HCT116 (cell line): ENCODE measurements around the gene AKAP14. TPM values are rescaled to one million over a fixed set of nuclear protein-coding genes. Genes with fewer than 3 reads are reported as not detected.
"Not testable (repeated sequence)": the region's sequence is repeated elsewhere in the genome, so short reads cannot be mapped to it uniquely, and the experiment has no call there.

Experiments used
- ATAC-seq: fragments of 200-7000 bp; cut with Tn5 transposase; 2 replicates; pipeline ENCODE4 v1.9.1; 2020; ENCODE audit warnings: mild to moderate bottlenecking, moderate library complexity
- BruUV-seq: library from RNA; stranded (reverse); fragments of 400-500 nt; replicated peaks from 2 replicates; lab custom pipeline; 2021; lab: Mats Ljungman, UMichigan
- CTCF ChIA-PET: fragments of 300-600 bp; sonication (Branson Sonifier 250); formaldehyde crosslinking; loops from one replicate; lab custom pipeline; 2021; ENCODE audit warnings: antibody characterized with exemption; lab: Charles Lee
- POLR2A ChIA-PET: fragments of 300-600, 350-600 bp; sonication (Branson Sonifier 250); formaldehyde crosslinking; loops from one replicate; lab custom pipeline; 2021; ENCODE audit warnings: antibody characterized with exemption; lab: Charles Lee
- RAD21 ChIA-PET, 2 experiments: fragments of 300-600 bp; sonication (Branson Sonifier 250); formaldehyde crosslinking; loops; one replicate each; lab custom pipeline; 2023; ENCODE audit warnings: low total read pairs in 2 of 2; ENCODE audit not compliant: uncharacterized antibody in 2 of 2, unreplicated experiment in 2 of 2, low non-redundant PET in 1 of 2; lab: Charles Lee
- DNase-seq: peaks from one replicate; pipeline ENCODE4 v3.0.0-alpha.2; 2010; ENCODE audit warnings: low read depth, low spot score
- H2AFZ ChIP-seq: fragments of 200-600 bp; shearing (Covaris generic), sonication (generic); 2 replicates; pipeline ENCODE4 v1.6.1; 2017; ENCODE audit warnings: low read depth, mixed run types, mixed read lengths, antibody characterized with exemption, low read length; ENCODE audit not compliant: poor library complexity, severe bottlenecking
- H3K27ac ChIP-seq: 2 replicates; pipeline ENCODE4 v1.5.1; 2012; ENCODE audit warnings: low read depth, low read length
- H3K27me3 ChIP-seq: fragments of 200-600 bp; sonication (generic); 2 replicates; pipeline ENCODE4 v1.6.1; 2016; ENCODE audit warnings: mixed run types, low read length, mixed read lengths; ENCODE audit not compliant: insufficient read depth
- H3K36me3 ChIP-seq, 2 experiments: fragments of 200-500 bp in 1 of 2; fragments of 200-600 bp in 1 of 2; sonication (Bioruptor generic) in 1 of 2; sonication (generic) in 1 of 2; 2 replicates each; pipeline versions ENCODE4 v1.5.1 to v1.6.1; 2014 to 2016; ENCODE audit warnings: low read length in 2 of 2, inconsistent platforms in 1 of 2, mixed read lengths in 1 of 2, mixed run types in 1 of 2; ENCODE audit not compliant: insufficient read depth in 2 of 2, control insufficient read depth in 1 of 2
- H3K4me1 ChIP-seq, 2 experiments: fragments of 200-600 bp in 1 of 2; sonication (generic) in 1 of 2; 2 replicates each; pipeline versions ENCODE4 v1.5.1 to v1.6.1; 2012 to 2017; ENCODE audit warnings: low read length in 2 of 2, inconsistent platforms in 1 of 2, mild to moderate bottlenecking in 1 of 2, mixed read lengths in 1 of 2, mixed run types in 1 of 2, moderate library complexity in 1 of 2; ENCODE audit not compliant: insufficient read depth in 2 of 2, control insufficient read depth in 1 of 2
- H3K4me2 ChIP-seq: fragments of 200-600 bp; sonication (generic); 2 replicates; pipeline ENCODE4 v1.6.1; 2017; ENCODE audit warnings: mixed run types, low read length, mixed read lengths
- H3K4me3 ChIP-seq, 2 experiments: fragments of 200-600 bp in 1 of 2; sonication (generic) in 1 of 2; replicated peaks in 1 of 2; 2 replicates each; pipeline ENCODE4 v1.5.1; 2011 to 2016; ENCODE audit warnings: low read length in 2 of 2, control low read depth in 1 of 2, low read depth in 1 of 2, mild to moderate bottlenecking in 1 of 2, mixed read lengths in 1 of 2, mixed run types in 1 of 2
- H3K79me2 ChIP-seq: fragments of 200-600 bp; sonication (generic); 2 replicates; pipeline ENCODE4 v1.6.1; 2017; ENCODE audit warnings: mild to moderate bottlenecking, mixed run types, low read length, moderate library complexity, mixed read lengths; ENCODE audit not compliant: insufficient read depth
- H3K9ac ChIP-seq: fragments of 200-600 bp; sonication (generic); 2 replicates; pipeline ENCODE4 v1.6.1; 2016; ENCODE audit warnings: low read length, mixed read lengths
- H3K9me2 ChIP-seq: fragments of 200-600 bp; sonication (generic), shearing (Covaris generic); 2 replicates; pipeline ENCODE4 v1.6.1; 2017; ENCODE audit warnings: mixed run types, mild to moderate bottlenecking, moderate library complexity; ENCODE audit not compliant: insufficient read depth
- H3K9me3 ChIP-seq, 2 experiments: fragments of 200-500 bp in 1 of 2; fragments of 200-600 bp in 1 of 2; sonication (Bioruptor generic) in 1 of 2; sonication (generic) in 1 of 2; 2 replicates each; pipeline ENCODE4 v1.6.1; 2014 to 2017; ENCODE audit warnings: low read length in 2 of 2, mixed read lengths in 2 of 2, inconsistent platforms in 1 of 2, low read depth in 1 of 2, mild to moderate bottlenecking in 1 of 2, mixed run types in 1 of 2, moderate library complexity in 1 of 2; ENCODE audit not compliant: control insufficient read depth in 1 of 2, insufficient read depth in 1 of 2
- H4K20me1 ChIP-seq: fragments of 200-600 bp; sonication (generic), shearing (Covaris generic); 2 replicates; pipeline ENCODE4 v1.6.1; 2017; ENCODE audit warnings: mixed run types, mild to moderate bottlenecking, moderate library complexity; ENCODE audit not compliant: insufficient read depth
- CBX3 ChIP-seq: IDR thresholded peaks from 2 replicates; pipeline ENCODE4 v1.6.1; 2012; ENCODE audit warnings: low read depth
- ELF1 ChIP-seq: IDR thresholded peaks from 2 replicates; pipeline ENCODE4 v1.6.1; 2012; ENCODE audit warnings: low read depth, borderline replicate concordance
- FOSL1 ChIP-seq: IDR thresholded peaks from 2 replicates; pipeline ENCODE4 v1.6.1; 2012; ENCODE audit warnings: low read depth
- JUND ChIP-seq: IDR thresholded peaks from 2 replicates; pipeline ENCODE4 v1.6.1; 2012
- RAD21 ChIP-seq: IDR thresholded peaks from 2 replicates; pipeline ENCODE4 v1.6.1; 2012; ENCODE audit warnings: low read depth, mild to moderate bottlenecking
- SIN3A ChIP-seq: IDR thresholded peaks from 2 replicates; pipeline ENCODE4 v1.6.1; 2012; ENCODE audit warnings: low read depth
- ZFX ChIP-seq: fragments of 450-650 bp; IDR thresholded peaks from 2 replicates; pipeline ENCODE4 v1.6.1; 2017
- intact Hi-C: fragments of 100-400 bp; cut with micrococcal nuclease; formaldehyde crosslinking; loops from 2 replicates; pipeline ENCODE4 v1.10.0; 2022
- total RNA-seq: library from RNA; stranded (reverse); gene quantifications from one replicate; pipeline ENCODE4 v1.2.1, GENCODE V29; 2021; ENCODE audit not compliant: unreplicated experiment
- TF ChIP-seq, protein P1 (sequence below): IDR thresholded peaks from 2 replicates; pipeline ENCODE4 v1.6.1; 2011; ENCODE audit warnings: mild to moderate bottlenecking, low read length, moderate library complexity; ENCODE audit not compliant: insufficient replicate concordance; ENCODE audit errors: extremely low read depth

AKAP14 gene
- total RNA-seq, 1 experiment from 2014 or later = not detected

DNA sequence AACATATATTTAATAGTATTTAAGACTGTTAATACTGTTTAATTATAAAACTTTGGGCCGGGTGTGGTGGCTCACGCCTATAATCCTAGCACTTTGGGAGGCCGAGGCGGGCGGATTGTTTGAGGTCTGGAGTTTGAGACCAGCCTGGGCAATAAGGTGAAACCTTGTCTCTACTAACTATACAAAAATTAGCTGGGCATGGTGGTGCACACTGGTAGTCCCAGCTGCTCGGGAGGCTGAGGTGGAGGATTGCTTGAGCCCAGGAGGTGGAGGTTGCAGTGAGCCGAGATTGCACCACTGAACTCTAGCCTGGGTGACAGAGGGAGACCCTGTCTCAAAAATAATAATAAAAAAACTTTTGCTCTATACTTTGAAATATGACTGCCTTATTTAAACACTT lies 26.7 kb downstream of the AKAP14 start:
- CTCF ChIA-PET, H3K4me1 ChIP-seq, H2AFZ ChIP-seq, ATAC-seq, RAD21 ChIA-PET, DNase-seq, BruUV-seq, POLR2A ChIA-PET, H3K79me2 ChIP-seq, H3K9me3 ChIP-seq, H3K9ac ChIP-seq, H3K9me2 ChIP-seq, H3K4me3 ChIP-seq, intact Hi-C loops, H3K4me2 ChIP-seq, H3K36me3 ChIP-seq, H4K20me1 ChIP-seq, H3K27me3 ChIP-seq, H3K27ac ChIP-seq: not testable (repeated sequence)

DNA sequence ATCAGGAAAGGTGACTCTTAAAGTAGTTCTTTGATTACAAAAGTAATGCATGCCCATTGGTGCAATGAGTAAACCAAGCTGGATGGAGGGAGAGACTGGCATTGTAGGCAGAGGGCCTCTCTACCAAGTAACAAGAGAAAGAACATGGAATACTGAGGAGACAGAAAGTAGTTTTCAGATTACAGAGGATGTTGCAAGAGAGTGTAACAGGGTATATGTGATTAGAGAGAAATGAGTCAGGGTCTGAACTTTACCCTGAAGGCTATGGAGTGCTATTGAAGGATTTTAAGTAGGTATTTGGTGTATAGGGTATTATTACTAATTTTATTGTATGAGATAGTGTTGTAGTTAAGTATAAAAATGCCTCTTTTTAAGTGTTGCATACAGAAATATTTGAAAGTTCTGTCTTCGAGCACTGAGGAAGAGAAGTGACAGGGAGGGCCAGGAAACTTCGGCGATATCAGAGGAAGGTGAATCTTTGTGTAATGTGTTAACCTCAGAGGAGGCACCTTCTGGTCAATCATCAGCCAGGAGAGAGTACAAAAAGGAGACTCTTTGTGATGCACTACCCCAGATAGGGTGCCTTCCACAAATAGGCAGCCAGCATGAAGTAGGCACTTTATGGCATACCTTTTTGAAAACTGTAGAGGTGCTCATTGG lies 39.7 kb downstream of the AKAP14 start:
- RAD21 ChIA-PET = no interaction called here
- CTCF ChIA-PET = no interaction called here
- no peak for DNase-seq
- no peak overlapping the region for H3K27ac ChIP-seq
- intact Hi-C loops = no loop called here
- H3K9ac ChIP-seq = no peak overlapping the region
- H3K36me3 ChIP-seq = no peaks in the 10 kb centered on the region; a peak in 2 of 4 replicates
- no peaks in the 10 kb centered on the region for H3K27me3 ChIP-seq
- H3K79me2 ChIP-seq = no peaks in the 10 kb centered on the region
- no peak overlapping the region for H3K4me3 ChIP-seq
- POLR2A ChIA-PET = no interaction called here
- H2AFZ ChIP-seq = no peak overlapping the region
- no peaks in the 10 kb centered on the region for H3K9me3 ChIP-seq
- H3K4me1 ChIP-seq = no peaks in the 10 kb centered on the region
- no peaks in the 10 kb centered on the region for H4K20me1 ChIP-seq
- no peaks in the 10 kb centered on the region for H3K9me2 ChIP-seq
- no peak overlapping the region for H3K4me2 ChIP-seq
- BruUV-seq = no TSS peak
- TF ChIP-seq SIN3A (no peak), CBX3 (no peak), RAD21 (no peak), FOSL1 (no peak), ZFX (no peak), JUND (no peak), ELF1 (no peak)
- TF ChIP-seq, protein P1, sequence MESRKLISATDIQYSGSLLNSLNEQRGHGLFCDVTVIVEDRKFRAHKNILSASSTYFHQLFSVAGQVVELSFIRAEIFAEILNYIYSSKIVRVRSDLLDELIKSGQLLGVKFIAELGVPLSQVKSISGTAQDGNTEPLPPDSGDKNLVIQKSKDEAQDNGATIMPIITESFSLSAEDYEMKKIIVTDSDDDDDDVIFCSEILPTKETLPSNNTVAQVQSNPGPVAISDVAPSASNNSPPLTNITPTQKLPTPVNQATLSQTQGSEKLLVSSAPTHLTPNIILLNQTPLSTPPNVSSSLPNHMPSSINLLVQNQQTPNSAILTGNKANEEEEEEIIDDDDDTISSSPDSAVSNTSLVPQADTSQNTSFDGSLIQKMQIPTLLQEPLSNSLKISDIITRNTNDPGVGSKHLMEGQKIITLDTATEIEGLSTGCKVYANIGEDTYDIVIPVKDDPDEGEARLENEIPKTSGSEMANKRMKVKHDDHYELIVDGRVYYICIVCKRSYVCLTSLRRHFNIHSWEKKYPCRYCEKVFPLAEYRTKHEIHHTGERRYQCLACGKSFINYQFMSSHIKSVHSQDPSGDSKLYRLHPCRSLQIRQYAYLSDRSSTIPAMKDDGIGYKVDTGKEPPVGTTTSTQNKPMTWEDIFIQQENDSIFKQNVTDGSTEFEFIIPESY = no peak
- no peak for ATAC-seq
